ENCODE data around the gene APOL3. TPM values are rescaled to one million over a fixed set of nuclear protein-coding genes. Genes with fewer than 3 reads are reported as not detected.
"Not testable (repeated sequence)": the region's sequence is repeated elsewhere in the genome, so short reads cannot be mapped to it uniquely, and the experiment has no call there.

APOL3 gene
- total RNA-seq, 2 donors from 2014 or later = 32.2 to 33.3 TPM

- DNase-seq (no peak), ATAC-seq (no peak)
- intact Hi-C loops (cut with DNase I) = loop anchor here (5.0 to 10.0 kb wide), 4 partner anchors 41 to 288 kb away; partner anchors contain the start of genes APOL2 (in 1 of the 2) and TXN2 (in 1 of the 2)
Measured at GRCh38 chr22:36196254-36197064, 35.9 kb upstream of the APOL3 start.

GRCh38 chr22:36194971-36195370 is 34.4 kb upstream of the APOL3 start:
- ATAC-seq (peak; percentile 54 to 67), DNase-seq (peak; percentile 61)
- intact Hi-C loops (cut with DNase I) = loop anchor here (5.0 to 10.0 kb wide), 4 partner anchors 42 to 290 kb away; partner anchors contain the start of genes APOL2 (in 1 of the 2) and TXN2 (in 1 of the 2)

- intact Hi-C loops (cut with DNase I) = loop anchor here (10.0 kb wide), 2 partner anchors 90 to 290 kb away; partner anchors contain the start of gene TXN2 (in 1 of the 2)
- ATAC-seq (no peak), DNase-seq (no peak)
Measured at GRCh38 chr22:36194385-36194784, 33.8 kb upstream of the APOL3 start.

- no peak for ATAC-seq
- no peak for DNase-seq
- intact Hi-C loops (cut with DNase I) = loop anchor here (10.0 kb wide), 2 partner anchors 91 to 291 kb away; partner anchors contain the start of gene TXN2 (in 1 of the 2)
Measured at GRCh38 chr22:36193577-36193976, 33.0 kb upstream of the APOL3 start.

- ATAC-seq (no peak), DNase-seq (no peak)
- intact Hi-C loops (cut with DNase I) = loop anchor here (10.0 kb wide), 2 partner anchors 92 to 292 kb away; partner anchors contain the start of gene TXN2 (in 1 of the 2)
Measured at GRCh38 chr22:36193171-36193570, 32.6 kb upstream of the APOL3 start.

GRCh38 chr22:36192542-36192941 is 32.0 kb upstream of the APOL3 start:
- intact Hi-C loops (cut with DNase I) = loop anchor here (10.0 kb wide), 2 partner anchors 92 to 292 kb away; partner anchors contain the start of gene TXN2 (in 1 of the 2)
- DNase-seq = no peak
- no peak for ATAC-seq

- DNase-seq (peak; percentile 72), ATAC-seq (peak; percentile 88 to 94)
- intact Hi-C loops (cut with DNase I) = loop anchor here (10.0 kb wide), 2 partner anchors 94 to 294 kb away; partner anchors contain the start of gene TXN2 (in 1 of the 2)
Measured at GRCh38 chr22:36191106-36191836, 30.7 kb upstream of the APOL3 start.

GRCh38 chr22:36187862-36188261 is 27.3 kb upstream of the APOL3 start:
- not testable (repeated sequence) for ATAC-seq

GRCh38 chr22:36185828-36186624 is 25.5 kb upstream of the APOL3 start:
- ATAC-seq = no peak
- intact Hi-C loops (cut with DNase I) = no loop called here
- no peak for DNase-seq

More at GRCh38 chr22:36187862-36188261, 27.3 kb upstream of the APOL3 start:
- intact Hi-C loops (cut with DNase I); DNase-seq: not testable (repeated sequence)

- intact Hi-C loops (cut with DNase I) = loop anchor here in 1 of 2 donors (5.0 kb wide), 1 partner anchor 37 kb away; no protein-coding TSS in a partner anchor
- peak; percentile 32 to 49 for ATAC-seq
- DNase-seq = peak; percentile 70
Measured at GRCh38 chr22:36184433-36185025, 24.0 kb upstream of the APOL3 start.

- intact Hi-C loops (cut with DNase I) = loop anchor here in 1 of 2 donors (5.0 kb wide), 1 partner anchor 36 kb away; no protein-coding TSS in a partner anchor
Measured at GRCh38 chr22:36183446-36183845, 22.9 kb upstream of the APOL3 start.

GRCh38 chr22:36182857-36183256 is 22.3 kb upstream of the APOL3 start:
- intact Hi-C loops (cut with DNase I) = loop anchor here in 1 of 2 donors (5.0 kb wide), 1 partner anchor 36 kb away; no protein-coding TSS in a partner anchor
- no peak for ATAC-seq

More at GRCh38 chr22:36183446-36183845, 22.9 kb upstream of the APOL3 start:
- no peak for DNase-seq
- no peak for ATAC-seq

GRCh38 chr22:36182056-36182455 is 21.5 kb upstream of the APOL3 start:
- intact Hi-C loops (cut with DNase I) = loop anchor here in 1 of 2 donors (5.0 kb wide), 1 partner anchor 35 kb away; no protein-coding TSS in a partner anchor
- ATAC-seq = no peak

More at GRCh38 chr22:36182857-36183256, 22.3 kb upstream of the APOL3 start:
- no peak for DNase-seq

GRCh38 chr22:36180928-36181327 is 20.4 kb upstream of the APOL3 start:
- intact Hi-C loops (cut with DNase I) = loop anchor here (2.0 to 5.0 kb wide), 2 partner anchors 34 to 36 kb away; no protein-coding TSS in a partner anchor
- ATAC-seq = no peak
- no peak for DNase-seq

More at GRCh38 chr22:36182056-36182455, 21.5 kb upstream of the APOL3 start:
- DNase-seq = no peak

- DNase-seq = peak; percentile 90
- ATAC-seq = peak; percentile 89 to 94
- intact Hi-C loops (cut with DNase I) = loop anchor here (2.0 to 5.0 kb wide), 2 partner anchors 33 to 35 kb away; no protein-coding TSS in a partner anchor
Measured at GRCh38 chr22:36180038-36180880, 19.7 kb upstream of the APOL3 start.

- ATAC-seq (no peak), DNase-seq (no peak)
- intact Hi-C loops (cut with DNase I) = no loop called here
Measured at GRCh38 chr22:36177160-36177559, 16.6 kb upstream of the APOL3 start.

- no peak for ATAC-seq
- intact Hi-C loops (cut with DNase I) = no loop called here
- DNase-seq = no peak
Measured at GRCh38 chr22:36175892-36176291, 15.3 kb upstream of the APOL3 start.

All from left cardiac atrium (tissue), 4 donors.